Measurements from ENCODE around the gene NCOA3.

GRCh38 chr20:47629907-47630306 is 128.2 kb downstream of the NCOA3 start:
- TF ChIP-seq EP300 (IDR thresholded peaks at IDR 0.05; ENCODE audit: borderline replicate concordance) (no peak), CEBPB (IDR thresholded peaks at IDR 0.05) (no peak), CREB1 (IDR thresholded peaks at IDR 0.05; ENCODE audit: low read depth) (no peak), TAF1 (IDR thresholded peaks at IDR 0.05; ENCODE audit: low read depth) (no peak), RAD21 (IDR thresholded peaks at IDR 0.05; ENCODE audit: low read depth) (no peak)

Data from Ishikawa (cell line).